ENCODE results near the gene CHST4.
"Not testable (repeated sequence)": the region's sequence is repeated elsewhere in the genome, so short reads cannot be mapped to it uniquely, and the experiment has no call there.

CHST4 gene
- 0 reads per million in 3 experiments for total RNA-seq

- no peak for DNase-seq
Observed at GRCh38 chr16:71526111-71526631, at the start of gene CHST4. TSS of gene CHST4 (plus strand) at chr16:71526426. CDS start at chr16:71536678, 10,252 bp downstream.

GRCh38 chr16:71476457-71477124 is 49.6 kb upstream of the CHST4 start:
- DNase-seq = no peak

DNA sequence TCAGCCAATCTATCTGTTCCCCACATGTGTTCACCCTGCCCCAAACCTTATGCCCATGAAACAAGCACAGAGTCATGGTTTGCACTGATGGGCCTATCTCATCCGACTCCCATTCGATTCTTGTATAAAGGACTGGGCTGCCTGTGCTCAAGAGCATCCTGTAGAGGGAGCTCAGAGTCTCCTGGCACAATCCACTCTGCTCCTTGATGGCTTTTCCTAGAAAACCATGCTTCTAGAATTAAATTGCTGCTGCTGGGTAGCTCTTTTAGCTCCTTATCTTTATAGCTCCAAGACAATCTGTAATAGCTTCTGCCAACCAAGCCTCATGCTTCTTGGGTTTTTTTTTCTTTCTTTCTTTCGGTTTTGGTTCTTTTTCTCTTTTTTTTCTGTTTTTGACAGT is 46.8 kb upstream of the CHST4 start:
- no peak for DNase-seq

- no peak for DNase-seq
Observed at GRCh38 chr16:71480956-71481355, 45.3 kb upstream of the CHST4 start.

- DNase-seq = no peak
Observed at GRCh38 chr16:71482569-71482968, 43.7 kb upstream of the CHST4 start.

DNA sequence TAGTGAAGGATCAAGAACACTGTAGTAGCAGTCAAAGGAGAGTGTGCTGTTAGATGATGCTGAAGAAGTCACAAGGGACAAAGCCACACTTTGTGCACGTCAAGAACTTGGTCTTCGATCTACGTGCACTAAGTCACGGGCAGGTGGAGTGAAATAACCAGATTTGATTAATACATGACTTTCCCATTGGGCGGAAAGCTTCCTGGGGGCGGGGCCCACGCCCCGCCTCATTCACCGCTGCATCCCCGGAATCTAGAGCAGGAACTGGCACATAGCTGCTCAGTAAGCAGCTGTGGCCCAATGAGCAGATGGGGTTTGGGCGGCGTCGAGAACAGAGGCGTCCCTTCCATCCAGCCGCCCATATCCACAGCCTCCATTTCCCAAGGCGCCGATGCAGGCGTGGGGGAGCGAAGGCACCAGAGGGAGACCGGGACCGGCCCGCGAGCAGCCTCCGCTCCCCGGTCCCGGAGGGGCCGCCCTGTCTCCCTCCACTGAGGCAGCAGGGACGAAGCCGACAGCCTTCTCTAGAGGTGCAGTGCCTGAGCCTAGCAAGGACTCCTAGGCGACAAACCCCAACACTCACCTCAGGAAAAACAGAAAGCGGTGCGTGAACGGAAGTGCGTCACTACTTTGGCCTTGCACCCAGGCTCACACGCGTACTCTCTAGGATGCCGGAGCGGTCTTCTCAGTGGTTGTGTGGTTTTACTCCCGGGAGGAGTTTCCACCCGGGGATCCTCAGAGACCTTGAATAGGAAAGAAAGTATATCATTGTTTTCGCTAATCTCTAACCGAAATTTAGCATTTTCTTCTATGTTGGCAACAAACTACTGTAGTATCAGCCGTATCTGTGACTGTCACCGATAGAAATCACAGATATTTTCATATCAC is 42.0 kb upstream of the CHST4 start:
- DNase-seq = peak; percentile 85

DNA sequence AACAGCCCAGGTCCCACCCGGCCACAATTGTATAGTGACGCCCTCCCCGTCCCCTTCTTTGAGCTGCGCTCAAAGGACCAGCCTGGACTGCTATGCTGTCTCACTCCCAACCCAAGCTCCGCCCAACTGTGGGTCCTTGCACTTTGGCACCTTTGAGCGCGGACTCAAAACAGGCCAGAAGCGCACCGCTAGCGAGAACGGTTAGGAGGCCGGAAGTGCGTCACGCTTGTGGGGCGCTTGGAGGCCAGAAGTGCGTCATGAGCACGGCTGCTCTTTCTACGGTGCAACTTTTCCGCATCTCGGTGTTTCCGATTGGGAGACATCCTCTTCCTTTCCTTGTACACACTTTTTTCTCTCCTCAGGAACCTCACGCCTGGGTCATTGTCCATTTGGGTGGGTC is 37.1 kb upstream of the CHST4 start, which contains the start of gene ZNF19:
TSS of gene ZNF19 (minus strand) at position 203 of the 400 bp plus-strand sequence. CDS start 7,210 bp downstream, outside the sequence.
- DNase-seq = no peak

DNA sequence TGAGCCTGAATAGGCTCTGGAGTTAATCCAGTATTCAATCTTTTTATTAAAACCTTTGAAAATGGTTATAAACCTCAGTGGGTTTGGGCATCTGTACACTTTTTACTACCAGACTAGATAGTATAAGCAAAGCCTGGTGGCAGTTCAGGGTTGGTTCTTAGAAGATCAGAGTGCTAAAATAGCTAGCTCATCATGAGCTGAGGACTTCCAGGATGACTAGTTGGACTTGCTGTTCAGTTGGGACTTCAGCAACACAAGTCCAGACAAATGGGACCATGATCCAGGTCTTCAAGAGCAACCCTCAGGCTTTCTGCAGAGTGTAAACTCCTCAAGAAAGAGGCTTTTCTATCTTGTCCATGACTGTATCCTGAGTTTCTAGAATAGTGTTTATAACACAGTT is 35.9 kb upstream of the CHST4 start:
- DNase-seq = no peak

- no peak for DNase-seq
Observed at GRCh38 chr16:71491054-71491453, 35.2 kb upstream of the CHST4 start.

DNA sequence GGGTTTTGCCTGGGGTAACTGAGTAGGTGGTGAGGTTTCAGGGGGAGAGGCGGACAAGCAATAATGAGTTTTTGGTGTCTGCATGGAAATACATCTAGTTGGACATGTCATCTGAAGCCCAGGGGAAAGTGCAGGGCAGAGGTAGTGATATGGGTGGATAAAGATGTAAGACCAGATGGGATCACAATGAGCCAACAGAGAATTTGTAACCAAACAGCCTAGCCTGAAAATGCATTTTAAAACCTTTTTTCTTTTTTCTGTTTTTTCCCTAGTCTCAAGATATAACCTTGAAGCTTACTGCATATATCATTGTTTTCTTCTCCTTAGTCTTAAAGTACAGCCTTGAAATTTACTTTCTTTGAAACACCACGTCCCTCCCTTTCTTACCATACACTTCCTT is 33.4 kb upstream of the CHST4 start:
- no peak for DNase-seq

- DNase-seq = no peak
Observed at GRCh38 chr16:71493213-71493612, 33.0 kb upstream of the CHST4 start.

DNA sequence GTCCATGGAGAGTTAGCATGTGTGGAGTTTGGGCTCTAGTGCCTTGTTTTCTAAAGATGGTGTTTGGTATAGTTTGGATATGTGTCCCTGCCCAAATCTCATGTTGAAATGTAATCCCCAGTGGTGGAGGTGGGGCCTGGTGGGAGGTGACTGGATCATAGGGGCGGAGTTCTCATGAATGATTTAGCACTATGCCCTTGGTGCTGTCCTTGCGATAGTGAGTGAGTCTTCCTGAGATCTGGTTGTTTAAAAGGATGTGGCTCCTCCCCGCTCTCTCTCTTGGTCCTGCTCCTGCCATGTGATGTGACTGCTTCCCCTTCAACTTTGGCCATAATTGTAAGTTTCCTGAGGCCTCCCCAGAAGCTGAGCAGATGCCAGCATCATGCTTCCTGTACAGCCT is 28.2 kb upstream of the CHST4 start:
- no peak for DNase-seq

DNA sequence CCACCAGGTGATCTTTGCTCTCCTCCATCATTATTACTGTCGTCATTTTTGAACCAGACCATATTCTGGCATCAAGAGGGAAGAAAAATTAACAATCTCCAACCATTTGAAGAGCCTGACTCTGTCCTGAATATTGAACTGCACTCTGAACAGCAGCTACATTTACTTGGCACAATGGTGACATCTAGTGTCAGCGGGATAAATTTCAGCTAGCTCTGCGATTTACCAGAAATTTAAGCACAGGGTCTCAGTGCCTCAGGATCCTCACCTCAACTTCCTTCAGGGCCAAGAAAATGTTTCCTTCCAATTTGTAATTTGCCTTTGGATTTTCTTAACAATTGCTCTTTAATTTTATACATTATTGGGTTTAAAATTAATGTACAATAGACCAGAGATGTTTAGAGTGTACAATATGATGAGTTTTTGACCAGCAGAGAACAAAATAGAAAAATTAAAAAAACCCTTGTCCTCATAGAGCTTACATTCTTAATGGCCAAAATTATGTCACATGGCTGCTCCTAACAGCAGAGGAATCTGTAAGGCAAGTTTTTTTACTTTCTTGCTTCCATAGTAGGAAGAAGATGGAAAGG is 26.4 kb upstream of the CHST4 start:
- peak; percentile 50 for DNase-seq

DNA sequence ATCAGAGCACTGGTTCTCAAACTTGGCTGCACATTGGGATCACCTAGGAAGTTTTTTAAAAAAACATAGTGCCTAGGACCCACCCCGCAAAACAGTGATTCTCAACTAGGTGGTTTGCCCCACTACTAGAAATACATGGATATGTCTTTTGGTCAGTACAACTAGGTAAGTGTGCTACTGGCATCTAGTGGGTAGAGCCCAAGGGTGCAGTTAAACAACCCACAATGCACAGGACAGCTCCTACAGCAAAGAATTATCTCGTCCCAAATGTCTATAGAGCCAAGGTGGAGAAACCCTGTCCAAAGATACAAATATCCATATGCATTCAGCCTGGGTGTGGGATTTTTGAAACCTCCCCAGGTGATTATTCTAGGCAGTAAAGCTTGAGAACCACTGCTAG is 25.3 kb upstream of the CHST4 start:
- DNase-seq = no peak

DNA sequence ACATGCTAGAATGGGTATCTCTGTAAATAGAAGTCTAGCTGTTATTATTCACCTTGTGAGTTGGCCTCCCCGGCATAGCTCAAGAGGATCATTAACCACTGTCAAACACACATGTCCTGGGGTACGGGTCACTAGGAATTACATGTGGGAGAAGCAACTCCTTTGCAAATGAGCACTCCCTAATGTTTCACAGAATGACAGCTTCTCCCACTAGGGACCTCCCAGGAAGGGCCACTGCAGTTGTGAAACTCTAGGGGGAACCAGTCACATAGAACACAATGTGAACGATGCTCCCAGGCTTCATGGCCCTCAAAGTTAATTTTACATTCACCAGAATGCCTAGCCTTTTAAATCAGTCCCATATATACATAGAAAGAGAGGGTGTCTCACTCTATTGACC is 24.7 kb upstream of the CHST4 start:
- no peak for DNase-seq

DNA sequence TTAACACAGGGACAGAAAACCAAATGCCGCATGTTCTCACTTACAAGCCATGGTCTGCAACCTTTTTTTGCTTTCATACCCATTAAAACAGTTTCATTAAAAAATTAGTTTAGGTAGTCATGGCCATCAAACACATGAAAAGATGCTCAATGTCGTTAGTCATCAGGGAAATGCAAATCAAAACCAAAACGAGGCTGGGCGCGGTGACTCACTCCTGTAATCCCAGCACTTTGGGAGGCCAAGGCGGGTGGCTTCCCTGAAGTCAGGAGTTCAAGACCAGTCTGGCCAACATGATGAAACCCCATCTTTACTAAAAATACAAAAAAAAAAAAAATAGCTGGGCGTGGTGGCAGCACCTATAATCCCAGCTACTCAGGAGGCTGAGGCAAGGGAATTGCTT is 22.2 kb upstream of the CHST4 start:
- DNase-seq = not testable (repeated sequence)

- DNase-seq = no peak
Observed at GRCh38 chr16:71504901-71505300, 21.3 kb upstream of the CHST4 start.

DNA sequence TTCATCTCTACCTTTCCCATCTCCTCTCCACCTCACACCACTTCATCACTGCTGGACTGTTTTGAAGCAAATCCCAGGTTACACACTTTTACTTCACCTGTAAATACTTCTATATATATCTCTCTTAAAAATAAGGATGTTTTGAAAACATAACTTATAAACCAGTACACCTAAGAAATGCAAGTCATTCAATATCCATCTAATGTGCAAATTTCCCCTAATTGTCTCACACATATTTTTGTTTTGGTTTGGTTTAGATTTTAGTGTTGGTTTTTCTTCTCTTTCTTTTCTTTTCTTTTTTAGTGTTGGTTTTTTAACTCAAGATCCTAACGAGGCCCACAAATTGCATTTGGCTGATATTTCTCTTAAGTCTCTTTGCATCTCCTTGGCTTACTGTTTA is 19.2 kb upstream of the CHST4 start:
- no peak for DNase-seq

- DNase-seq = no peak
Observed at GRCh38 chr16:71513302-71513701, 12.9 kb upstream of the CHST4 start.

- no peak for DNase-seq
Observed at GRCh38 chr16:71514476-71514875, 11.8 kb upstream of the CHST4 start.

- no peak for DNase-seq
Observed at GRCh38 chr16:71515026-71515425, 11.2 kb upstream of the CHST4 start.

DNA sequence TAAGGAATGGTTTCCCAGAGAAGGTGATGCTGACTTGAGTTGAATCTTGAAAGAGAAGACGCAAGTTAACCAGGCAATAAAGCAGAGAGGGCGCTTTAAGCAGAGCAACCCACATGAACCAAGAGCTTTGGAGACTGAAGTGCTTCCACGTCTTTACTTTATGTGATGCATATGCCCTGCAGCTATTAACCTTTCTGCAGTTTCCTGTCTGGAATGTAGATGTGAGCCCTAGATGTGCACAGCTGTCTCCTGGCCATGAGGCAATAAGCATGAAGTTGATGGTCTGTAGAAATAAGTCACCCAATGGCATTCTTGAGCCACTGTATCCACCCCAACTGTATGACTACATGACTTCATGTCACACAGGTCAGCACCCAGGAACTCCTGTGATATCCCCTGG is 5.7 kb upstream of the CHST4 start:
- no peak for DNase-seq
